Heart left ventricle (tissue), 16 donors: Measurements from ENCODE around the gene UPK3B. TPM values are rescaled to one million over a fixed set of nuclear protein-coding genes. Genes with fewer than 3 reads are reported as not detected.
"Not testable (repeated sequence)": the region's sequence is repeated elsewhere in the genome, so short reads cannot be mapped to it uniquely, and the experiment has no call there.

ENCODE experiments used
- ATAC-seq, 4 donors: fragments of 200-7000 bp; cut with Tn5 transposase; one replicate each; pipeline ENCODE4 v1.9.1; 2020 to 2022; ENCODE audit warnings: moderate library complexity in 4 of 4, mild to moderate bottlenecking in 3 of 4, moderate number of reproducible peaks in 1 of 4
- DNase-seq, 5 donors: peaks; one replicate each; pipeline ENCODE4 v3.0.0-alpha.2; 2020
- H3K27ac ChIP-seq, 12 donors: fragments of 200-600 bp; sonication (generic) in 4 of 12; one replicate each; pipeline versions ENCODE4 v1.5.0 to v1.8.0; 2016 to 2022; ENCODE audit warnings: mild to moderate bottlenecking in 2 of 12
- H3K27me3 ChIP-seq, 9 donors: fragments of 200-600 bp; sonication (generic) in 2 of 9; one replicate each; pipeline versions ENCODE4 v1.5.1 to v1.8.0; 2016 to 2022; ENCODE audit warnings: mild to moderate bottlenecking in 3 of 9
- H3K36me3 ChIP-seq, 9 donors: fragments of 200-600 bp; sonication (generic) in 2 of 9; one replicate each; pipeline versions ENCODE4 v1.5.0 to v1.8.0; 2018 to 2022; ENCODE audit warnings: mild to moderate bottlenecking in 2 of 9
- H3K4me1 ChIP-seq, 12 donors: fragments of 200-600 bp; sonication (generic) in 4 of 12; one replicate each; pipeline versions ENCODE4 v1.5.0 to v1.8.0; 2016 to 2022; ENCODE audit warnings: mild to moderate bottlenecking in 3 of 12
- H3K4me3 ChIP-seq, 12 donors: fragments of 200-600 bp; sonication (generic) in 4 of 12; one replicate each; pipeline versions ENCODE4 v1.5.0 to v1.8.0; 2017 to 2022; ENCODE audit warnings: mild to moderate bottlenecking in 9 of 12, moderate library complexity in 4 of 12
- H3K9me3 ChIP-seq, 12 donors: fragments of 200-600 bp; sonication (generic) in 4 of 12; one replicate each; pipeline versions ENCODE4 v1.5.0 to v1.8.0; 2016 to 2022; ENCODE audit warnings: mild to moderate bottlenecking in 1 of 12
- WGBS, 4 donors: extraction: QIAGEN DNeasy Blood & Tissue Kit in 2 of 4; methylation state at CpG; one replicate each; pipeline versions ENCODE4 v1.1.5 to v1.1.7; 2013 to 2018; 5-methylcytosine and 5-hydroxymethylcytosine counted together
- intact Hi-C, 10 donors: fragments of 100-400 bp; cut with DNase I; formaldehyde crosslinking; loops; one replicate each; pipeline versions ENCODE4 v1.11.1 to v1.14.2; 2022
- polyA plus RNA-seq, 2 donors: library from polyadenylated mRNA; stranded (reverse); fragments of 200-250 nt; gene quantifications; one replicate each; pipeline ENCODE4 v1.2.3, GENCODE V29; 2013
- total RNA-seq, 9 donors: library from RNA; depleted of rRNA in 2 of 9; stranded (reverse); fragments of >200 nt in 2 of 9; fragmentation: NEBNext Ultra II Directional in 3 of 9; extraction: Animal tissue kit (Norgen Biotek cat#: 25700) in 3 of 9; gene quantifications; one replicate each; pipeline versions ENCODE4 v1.1.0 to v1.2.4, GENCODE V29; 2016 to 2023
- donor health status: ischemic (EF 13 %, LVEDD 7.1; RV severe dilation, severe dysfunction).
- donor health status: healthy with polysubstance abuse.
- donor health status: DM: no; HTN: yes; CAD: no.
- donor health status: DM: no; HTN: no; CAD: no.
- donor health status: ischemic (EF 25% LVEDD 6.9; RV normal size, moderate dysfunction).
- donor health status: ischemic (EF 25% LVEDD 5.7; RV mildly dilated, moderate dysfunction).
- donor health status: healthy.
- donor health status: DM: yes; HTN: yes; CAD: no.
- donor health status: ischemic (EF 35%, LVEDD 5.7; RV mildly dilated, moderate dysfunction).
- donor health status: nonischemic (EF 11% LVEDD 7.7; RV severe dilation, severe dysfunction).
- donor health status: DM: yes; HTN: yes; CAD: no.
- donor health status: PGD.
- donor health status: ischemic (EF 29% LVEDD 5.4; RV normal size, mild dysfunction).
- donor health status: nonischemic (EF 23%, LVEDD 6.1; RV moderate dilation, normal function).

The UPK3B gene
- total and polyA plus RNA-seq, 11 donors, result 0.19 to 238 (median 0.32) TPM; not detected in 6

GRCh38 chr7:76473097-76473496 is 37.3 kb upstream of the UPK3B start:
- H3K4me3 ChIP-seq, DNase-seq, H3K4me1 ChIP-seq, H3K9me3 ChIP-seq, ATAC-seq, H3K27me3 ChIP-seq, H3K27ac ChIP-seq, H3K36me3 ChIP-seq, intact Hi-C loops: not testable (repeated sequence)
- 93 to 100% (median 98%) methylated on average over 1 to 2 of the region's 6 CpGs for WGBS, 4 donors

- WGBS, 4 donors, result 99 to 100% methylated on average over 2 to 6 of the region's 11 CpGs; no CpG with 5 or more reads in 2 of the 4 donors
- intact Hi-C loops, H3K9me3 ChIP-seq, H3K27me3 ChIP-seq, H3K4me1 ChIP-seq, ATAC-seq, DNase-seq, H3K4me3 ChIP-seq, H3K27ac ChIP-seq: not testable (repeated sequence)
- H3K36me3 ChIP-seq, result peaks cover 0 to 15% (median 0%) of the 10 kb centered on the region in 9 donors
Measured at GRCh38 chr7:76476280-76476679, 34.1 kb upstream of the UPK3B start.

- H3K4me1 ChIP-seq, H3K27me3 ChIP-seq, DNase-seq, H3K9me3 ChIP-seq, H3K4me3 ChIP-seq, intact Hi-C loops, ATAC-seq, H3K27ac ChIP-seq: not testable (repeated sequence)
- WGBS, 4 donors, result 80 to 94% (median 94%) methylated on average over 1 to 23 of the region's 24 CpGs
- peaks cover 0 to 14% (median 0%) of the 10 kb centered on the region in 9 donors for H3K36me3 ChIP-seq
Measured at GRCh38 chr7:76476742-76477474, 33.4 kb upstream of the UPK3B start.

- H3K36me3 ChIP-seq, result peaks cover 0 to 30% (median 7%) of the 10 kb centered on the region in 9 donors
- DNase-seq, intact Hi-C loops, H3K4me1 ChIP-seq, ATAC-seq, H3K9me3 ChIP-seq, H3K4me3 ChIP-seq, H3K27me3 ChIP-seq, H3K27ac ChIP-seq: not testable (repeated sequence)
- WGBS, 4 donors, result 81 to 92% (median 89%) methylated on average over 4 to 11 of the region's 11 CpGs
Measured at GRCh38 chr7:76479628-76480027, 30.7 kb upstream of the UPK3B start.

GRCh38 chr7:76480403-76481253 is 29.7 kb upstream of the UPK3B start:
- intact Hi-C loops, H3K27me3 ChIP-seq, DNase-seq, H3K4me1 ChIP-seq, H3K27ac ChIP-seq, H3K4me3 ChIP-seq, H3K9me3 ChIP-seq, ATAC-seq: not testable (repeated sequence)
- 90 to 94% (median 92%) methylated on average over 11 to 28 of the region's 29 CpGs for WGBS, 4 donors
- H3K36me3 ChIP-seq, result peaks cover 0 to 30% (median 6%) of the 10 kb centered on the region in 9 donors

- H3K9me3 ChIP-seq, H3K27me3 ChIP-seq, intact Hi-C loops, H3K4me3 ChIP-seq, DNase-seq, H3K27ac ChIP-seq, H3K4me1 ChIP-seq, ATAC-seq: not testable (repeated sequence)
- H3K36me3 ChIP-seq, result peaks cover 0 to 30% (median 6%) of the 10 kb centered on the region in 9 donors
- WGBS, 4 donors, result 95 to 97% (median 96%) methylated on average over 23 to 24 of the region's 24 CpGs
Measured at GRCh38 chr7:76482660-76483059, 27.7 kb upstream of the UPK3B start.

GRCh38 chr7:76483081-76483480 is 27.3 kb upstream of the UPK3B start:
- intact Hi-C loops, H3K27me3 ChIP-seq: not testable (repeated sequence)
- 94 to 96% (median 95%) methylated on average over 12 to 17 of the region's 17 CpGs for WGBS, 4 donors

GRCh38 chr7:76484456-76484855 is 25.9 kb upstream of the UPK3B start:
- H3K27ac ChIP-seq, intact Hi-C loops, H3K4me1 ChIP-seq, H3K27me3 ChIP-seq, H3K4me3 ChIP-seq, H3K9me3 ChIP-seq, ATAC-seq, DNase-seq: not testable (repeated sequence)
- WGBS, 4 donors, result 91 to 92% methylated on average over 7 to 8 of the region's 12 CpGs; no CpG with 5 or more reads in 2 of the 4 donors
- H3K36me3 ChIP-seq, result peaks cover 0 to 30% (median 6%) of the 10 kb centered on the region in 9 donors

More at GRCh38 chr7:76483081-76483480, 27.3 kb upstream of the UPK3B start:
- not testable (repeated sequence) for DNase-seq, H3K9me3 ChIP-seq, H3K27ac ChIP-seq, H3K4me1 ChIP-seq, H3K4me3 ChIP-seq, ATAC-seq
- peaks cover 0 to 30% (median 6%) of the 10 kb centered on the region in 9 donors for H3K36me3 ChIP-seq

GRCh38 chr7:76485822-76486610 is 24.3 kb upstream of the UPK3B start:
- DNase-seq, H3K4me3 ChIP-seq, H3K27me3 ChIP-seq, intact Hi-C loops, H3K4me1 ChIP-seq, H3K27ac ChIP-seq, H3K9me3 ChIP-seq: not testable (repeated sequence)
- peaks cover 0 to 24% (median 6%) of the 10 kb centered on the region in 9 donors for H3K36me3 ChIP-seq
- 45 to 52% methylated on average over 6 of the region's 20 CpGs; no CpG with 5 or more reads in 2 of the 4 donors for WGBS, 4 donors
- ATAC-seq, result peak; percentile 18 to 65 (median 50)

- intact Hi-C loops, H3K27ac ChIP-seq, H3K4me1 ChIP-seq, H3K27me3 ChIP-seq, H3K9me3 ChIP-seq, DNase-seq, H3K4me3 ChIP-seq: not testable (repeated sequence)
- peak; percentile 24 to 63 (median 46) for ATAC-seq
- WGBS, 4 donors, result 53 to 66% (median 65%) methylated on average over 2 of the region's 5 CpGs; no CpG with 5 or more reads in 1 of the 4 donors
- peaks cover 0 to 21% (median 6%) of the 10 kb centered on the region in 9 donors for H3K36me3 ChIP-seq
Measured at GRCh38 chr7:76486618-76487017, 23.7 kb upstream of the UPK3B start.
